22Rv1 (cell line): ENCODE measurements around the gene TMEM213.

Source experiments
- H3K27ac ChIP-seq: fragments of 450-650 bp; 2 replicates; pipeline ENCODE4 v1.5.1; 2017
- CTCF ChIP-seq: fragments of 450-650 bp; IDR thresholded peaks from 2 replicates; pipeline ENCODE4 v1.5.1; 2017; ENCODE audit warnings: mild to moderate bottlenecking
- ZFX ChIP-seq: fragments of 450-650 bp; IDR thresholded peaks from 2 replicates; pipeline ENCODE4 v1.6.1; 2017; ENCODE audit warnings: antibody characterized with exemption, borderline replicate concordance

TMEM213 gene

GRCh38 chr7:138797715-138798320 lies at the start of gene TMEM213, which contains the start of gene ATP6V0A4:
Gene TMEM213 (plus strand): TSS chr7:138797994. CDS start chr7:138798105, 111 bp downstream.
Gene ATP6V0A4 (minus strand): TSS chr7:138798196. CDS start chr7:138771247, 26,949 bp downstream.
- TF ChIP-seq ZFX (no peak), CTCF (no peak)

GRCh38 chr7:138748666-138749065 lies 49.1 kb upstream of the TMEM213 start:
- H3K27ac ChIP-seq = no peak overlapping the region
- TF ChIP-seq CTCF = no peak
- TF ChIP-seq ZFX = no peak

More at GRCh38 chr7:138797715-138798320, at the start of gene TMEM213, which contains the start of gene ATP6V0A4:
- no peak within 1 kb of the TSS for H3K27ac ChIP-seq

- H3K27ac ChIP-seq = no peak overlapping the region
- TF ChIP-seq ZFX (no peak), CTCF (no peak)
Observed at GRCh38 chr7:138749960-138750359, 47.8 kb upstream of the TMEM213 start.

- TF ChIP-seq ZFX (no peak), CTCF (no peak)
- H3K27ac ChIP-seq = no peak overlapping the region
Observed at GRCh38 chr7:138750473-138750872, 47.3 kb upstream of the TMEM213 start.

- TF ChIP-seq CTCF = no peak
- TF ChIP-seq ZFX = no peak
- no peak overlapping the region for H3K27ac ChIP-seq
Observed at GRCh38 chr7:138750901-138751464, 46.8 kb upstream of the TMEM213 start.

GRCh38 chr7:138752518-138753149 lies 45.2 kb upstream of the TMEM213 start:
- no peak overlapping the region for H3K27ac ChIP-seq
- TF ChIP-seq CTCF = peak; percentile 8; the same call in 1 of the 2 replicates
- TF ChIP-seq ZFX = no peak

GRCh38 chr7:138753150-138753518 lies 44.7 kb upstream of the TMEM213 start:
- H3K27ac ChIP-seq = no peak overlapping the region
- TF ChIP-seq CTCF (no peak), ZFX (no peak)
